T1000 (cell line): ENCODE measurements around the gene C6orf132.
"Not testable (repeated sequence)": the region's sequence is repeated elsewhere in the genome, so short reads cannot be mapped to it uniquely, and the experiment has no call there.

Source experiments
- DNase-seq: peaks from one replicate; lab custom pipeline; 2025; ENCODE audit warnings: mixed read lengths; lab: John Stamatoyannopoulos, UW

Gene C6orf132

GRCh38 chr6:42162812-42163211, 20.4 kb upstream of the C6orf132 start:
- no peak for DNase-seq

- DNase-seq: no peak
Measured at GRCh38 chr6:42162384-42162783, 20.0 kb upstream of the C6orf132 start.

- no peak for DNase-seq
Measured at GRCh38 chr6:42159431-42160024, 17.1 kb upstream of the C6orf132 start.

- no peak for DNase-seq
Measured at GRCh38 chr6:42158631-42159030, 16.2 kb upstream of the C6orf132 start.

- DNase-seq: no peak
Measured at GRCh38 chr6:42158011-42158410, 15.6 kb upstream of the C6orf132 start.

- DNase-seq: no peak
Measured at GRCh38 chr6:42156638-42157037, 14.2 kb upstream of the C6orf132 start.

- DNase-seq: no peak
Measured at GRCh38 chr6:42155293-42155692, 12.9 kb upstream of the C6orf132 start.

GRCh38 chr6:42154461-42155209, 12.2 kb upstream of the C6orf132 start:
- DNase-seq: no peak

GRCh38 chr6:42153921-42154320, 11.5 kb upstream of the C6orf132 start:
- no peak for DNase-seq

GRCh38 chr6:42152528-42153213, 10.3 kb upstream of the C6orf132 start:
- DNase-seq: not testable (repeated sequence)

- no peak for DNase-seq
Measured at GRCh38 chr6:42152024-42152423, 9.6 kb upstream of the C6orf132 start.

- DNase-seq: no peak
Measured at GRCh38 chr6:42150254-42150653, 7.8 kb upstream of the C6orf132 start.

GRCh38 chr6:42148058-42148457, 5.6 kb upstream of the C6orf132 start:
- no peak for DNase-seq

- no peak for DNase-seq
Measured at GRCh38 chr6:42147138-42147562, 4.7 kb upstream of the C6orf132 start.

- DNase-seq: no peak
Measured at GRCh38 chr6:42141603-42142117, 760 bp downstream of the C6orf132 start.

- DNase-seq: no peak
Measured at GRCh38 chr6:42140756-42141602, 1.4 kb downstream of the C6orf132 start.

- no peak for DNase-seq
Measured at GRCh38 chr6:42140032-42140431, 2.4 kb downstream of the C6orf132 start.

GRCh38 chr6:42138630-42139619, 3.5 kb downstream of the C6orf132 start:
- DNase-seq: no peak

- DNase-seq: no peak
Measured at GRCh38 chr6:42138190-42138589, 4.2 kb downstream of the C6orf132 start.

GRCh38 chr6:42137194-42137753, 5.1 kb downstream of the C6orf132 start:
- no peak for DNase-seq
